GM19043 (cell line): ENCODE results near the gene LTBP1.

ENCODE experiments used
- ATAC-seq: cut with Tn5 transposase; IDR thresholded peaks from one replicate; pipeline ENCODE4 v1.9.1; 2021; ENCODE audit warnings: low read depth; ENCODE audit not compliant: unreplicated experiment

LTBP1 gene

GRCh38 chr2:33278245-33278943 lies 331.6 kb downstream of the LTBP1 start:
- ATAC-seq = no peak

GRCh38 chr2:33284287-33284686 lies 337.5 kb downstream of the LTBP1 start:
- ATAC-seq = no peak

GRCh38 chr2:33287507-33288005 lies 340.8 kb downstream of the LTBP1 start:
- no peak for ATAC-seq

- no peak for ATAC-seq
These were observed 341.3 kb downstream of the LTBP1 start for GRCh38 chr2:33288011-33288410.

GRCh38 chr2:33289961-33290360 lies 343.2 kb downstream of the LTBP1 start:
- no peak for ATAC-seq

GRCh38 chr2:33291278-33292013 lies 344.7 kb downstream of the LTBP1 start:
- no peak for ATAC-seq

- no peak for ATAC-seq
These were observed 345.3 kb downstream of the LTBP1 start for GRCh38 chr2:33292063-33292462.

- ATAC-seq = no peak
These were observed 346.3 kb downstream of the LTBP1 start for GRCh38 chr2:33292981-33293595.

- no peak for ATAC-seq
These were observed 351.5 kb downstream of the LTBP1 start for GRCh38 chr2:33298233-33298632.

GRCh38 chr2:33301355-33301754 lies 354.6 kb downstream of the LTBP1 start:
- ATAC-seq = no peak

GRCh38 chr2:33302348-33302747 lies 355.6 kb downstream of the LTBP1 start:
- no peak for ATAC-seq

- ATAC-seq = no peak
These were observed 357.5 kb downstream of the LTBP1 start for GRCh38 chr2:33304032-33304864.

GRCh38 chr2:33307659-33308270 lies 361.0 kb downstream of the LTBP1 start:
- ATAC-seq = no peak

GRCh38 chr2:33312355-33312754 lies 365.6 kb downstream of the LTBP1 start:
- ATAC-seq = no peak

GRCh38 chr2:33313039-33313438 lies 366.3 kb downstream of the LTBP1 start:
- no peak for ATAC-seq

GRCh38 chr2:33314541-33314940 lies 367.8 kb downstream of the LTBP1 start:
- no peak for ATAC-seq

GRCh38 chr2:33316328-33316727 lies 369.6 kb downstream of the LTBP1 start:
- ATAC-seq = no peak

- ATAC-seq = no peak
These were observed 370.7 kb downstream of the LTBP1 start for GRCh38 chr2:33317369-33318007.

- no peak for ATAC-seq
These were observed 371.7 kb downstream of the LTBP1 start for GRCh38 chr2:33318456-33318855.

GRCh38 chr2:33320573-33320972 lies 373.8 kb downstream of the LTBP1 start:
- no peak for ATAC-seq
